Progenitor cell of endocrine pancreas (in vitro differentiated cells): ENCODE results near the gene DBX2. TPM values are rescaled to one million over a fixed set of nuclear protein-coding genes. Genes with fewer than 3 reads are reported as not detected.
"Not testable (repeated sequence)": the region's sequence is repeated elsewhere in the genome, so short reads cannot be mapped to it uniquely, and the experiment has no call there.

Experiments
- DNase-seq: peaks from one replicate; pipeline ENCODE4 v3.0.0; 2021; ENCODE audit warnings: low spot score; ENCODE audit not compliant: unreplicated experiment
- H3K27ac Mint-ChIP-seq: 2 replicates; pipeline ENCODE4 v1.8.0; 2021; ENCODE audit warnings: mild to moderate bottlenecking, moderate library complexity, mixed read lengths
- H3K27me3 Mint-ChIP-seq: 2 replicates; pipeline ENCODE4 v1.8.0; 2021; ENCODE audit warnings: mixed read lengths
- H3K36me3 Mint-ChIP-seq: 2 replicates; pipeline ENCODE4 v1.8.0; 2022; ENCODE audit warnings: mixed read lengths; ENCODE audit not compliant: insufficient read depth
- H3K4me1 Mint-ChIP-seq: 2 replicates; pipeline ENCODE4 v1.8.0; 2021; ENCODE audit warnings: low read depth, mixed read lengths
- H3K4me3 Mint-ChIP-seq: 2 replicates; pipeline ENCODE4 v1.8.0; 2021; ENCODE audit warnings: low read depth, mild to moderate bottlenecking, moderate library complexity, mixed read lengths
- H3K9me3 Mint-ChIP-seq: 2 replicates; pipeline ENCODE4 v1.8.0; 2021; ENCODE audit warnings: low read depth, mixed read lengths
- long read RNA-seq: library from polyadenylated mRNA; unstranded; transcript quantifications from one replicate; pipeline ENCODE4 v2.0.0, GENCODE V29; 2020
- total RNA-seq: library from RNA; stranded (reverse); gene quantifications from 2 replicates; pipeline ENCODE4 v1.2.1, GENCODE V29; 2021
- TF ChIP-seq, protein P1 (sequence below): fragments of 200-600 bp; sonication (generic); IDR thresholded peaks from one replicate; pipeline ENCODE4 v1.5.0; 2021; ENCODE audit warnings: antibody characterized with exemption, mild to moderate bottlenecking; ENCODE audit not compliant: unreplicated experiment

DBX2 gene
- not detected in 2 replicates for total RNA-seq
- long read RNA-seq, partial matches to known transcripts: 0 of 1 reads
- long read RNA-seq, other reads (novel, unspliced or antisense): 1 of 1 reads

DNA sequence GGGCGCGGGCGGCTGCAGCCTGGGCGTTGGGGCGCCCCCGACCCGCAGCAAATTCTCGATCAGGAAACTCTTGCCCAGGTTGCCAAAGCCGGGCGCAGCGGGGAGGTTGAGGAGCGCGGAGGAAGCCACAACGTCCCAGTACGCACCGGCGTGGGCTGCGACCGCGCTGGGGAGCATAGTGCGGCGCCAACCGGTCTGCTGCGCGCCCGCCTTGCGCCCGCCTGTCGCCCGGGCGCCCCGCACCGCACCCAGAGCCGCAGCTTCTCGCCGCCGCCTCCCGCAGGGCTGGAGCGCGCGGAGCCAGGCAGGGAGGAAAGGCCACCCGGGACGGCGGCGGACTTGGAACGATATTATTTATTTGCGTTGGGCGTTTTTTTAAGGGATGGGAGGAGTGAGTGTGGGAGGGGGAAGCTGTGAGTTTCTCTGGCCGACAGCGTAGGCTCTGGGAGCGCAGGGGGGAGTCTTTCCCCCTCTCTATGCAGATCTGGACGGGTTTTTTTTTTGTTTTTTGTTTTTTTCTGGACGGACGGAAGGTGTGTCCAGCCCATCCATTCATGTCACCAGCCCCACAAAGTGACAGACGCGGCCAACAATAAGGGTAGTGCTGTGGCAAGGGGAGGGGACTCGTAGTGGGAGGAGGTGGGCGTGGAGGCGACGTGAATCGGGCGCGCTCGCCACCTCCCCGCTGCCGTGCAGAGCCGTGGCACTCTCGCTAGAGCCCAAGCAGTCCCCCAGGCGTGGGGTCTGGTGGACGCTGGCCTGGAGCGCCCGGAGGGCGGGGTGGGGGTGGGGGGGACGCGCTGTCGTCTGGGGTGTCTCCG, at the start of gene DBX2:
Gene DBX2, minus strand, starts transcription at position 349 of the 821 bp plus-strand sequence. Its CDS starts 172 bp downstream, at position 177.
- no peaks in the 10 kb centered on the region for H3K36me3 Mint-ChIP-seq
- no peak for DNase-seq
- peak within 1 kb of the TSS; percentile 79 for H3K4me3 Mint-ChIP-seq
- H3K9me3 Mint-ChIP-seq: no peaks in the 10 kb centered on the region
- TF ChIP-seq, protein P1, sequence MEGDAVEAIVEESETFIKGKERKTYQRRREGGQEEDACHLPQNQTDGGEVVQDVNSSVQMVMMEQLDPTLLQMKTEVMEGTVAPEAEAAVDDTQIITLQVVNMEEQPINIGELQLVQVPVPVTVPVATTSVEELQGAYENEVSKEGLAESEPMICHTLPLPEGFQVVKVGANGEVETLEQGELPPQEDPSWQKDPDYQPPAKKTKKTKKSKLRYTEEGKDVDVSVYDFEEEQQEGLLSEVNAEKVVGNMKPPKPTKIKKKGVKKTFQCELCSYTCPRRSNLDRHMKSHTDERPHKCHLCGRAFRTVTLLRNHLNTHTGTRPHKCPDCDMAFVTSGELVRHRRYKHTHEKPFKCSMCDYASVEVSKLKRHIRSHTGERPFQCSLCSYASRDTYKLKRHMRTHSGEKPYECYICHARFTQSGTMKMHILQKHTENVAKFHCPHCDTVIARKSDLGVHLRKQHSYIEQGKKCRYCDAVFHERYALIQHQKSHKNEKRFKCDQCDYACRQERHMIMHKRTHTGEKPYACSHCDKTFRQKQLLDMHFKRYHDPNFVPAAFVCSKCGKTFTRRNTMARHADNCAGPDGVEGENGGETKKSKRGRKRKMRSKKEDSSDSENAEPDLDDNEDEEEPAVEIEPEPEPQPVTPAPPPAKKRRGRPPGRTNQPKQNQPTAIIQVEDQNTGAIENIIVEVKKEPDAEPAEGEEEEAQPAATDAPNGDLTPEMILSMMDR: no peak
- H3K27me3 Mint-ChIP-seq: peaks cover 73% of the 10 kb centered on the region
- H3K27ac Mint-ChIP-seq: no peak within 1 kb of the TSS
- H3K4me1 Mint-ChIP-seq: peaks cover 5% of the 10 kb centered on the region

DNA sequence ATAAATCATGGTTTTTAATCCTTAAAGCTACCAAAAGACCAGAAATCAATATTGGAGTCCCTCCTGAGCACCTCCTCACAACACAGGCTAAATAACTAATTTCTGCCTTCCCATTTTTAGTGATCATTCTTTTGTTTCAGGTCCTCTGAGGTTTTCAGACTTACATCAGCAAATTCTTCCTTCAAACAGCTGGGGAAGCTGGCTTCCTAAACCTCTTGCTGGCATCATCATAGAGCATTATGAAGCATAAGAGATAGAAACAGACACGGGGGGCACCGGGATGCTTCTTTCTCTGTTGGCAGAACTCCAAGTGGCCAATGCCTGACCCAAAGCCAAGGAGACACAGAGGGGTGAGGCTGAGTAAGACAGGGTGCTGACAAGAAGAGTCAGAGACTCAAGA, 47.9 kb upstream of the DBX2 start:
- H3K36me3 Mint-ChIP-seq: no peaks in the 10 kb centered on the region
- no peak overlapping the region for H3K4me3 Mint-ChIP-seq

DNA sequence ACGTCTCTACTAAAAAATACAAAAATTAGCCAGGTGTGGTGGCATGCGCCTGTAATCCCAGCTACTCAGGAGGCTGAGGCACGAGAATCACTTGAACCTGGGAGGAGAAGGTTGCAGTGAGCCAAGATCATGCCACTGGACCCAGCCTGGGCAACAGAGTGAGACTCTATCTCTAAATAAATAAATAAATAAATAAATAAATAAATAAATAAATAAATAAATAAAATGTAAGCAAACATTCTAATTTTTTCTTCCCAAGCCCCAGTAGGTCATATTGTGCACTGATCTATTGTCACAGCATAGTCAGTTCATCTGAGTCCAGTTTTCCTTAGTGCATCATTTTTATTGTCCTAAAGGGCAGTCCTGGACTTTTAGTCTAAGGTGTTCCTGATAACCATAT, 44.5 kb upstream of the DBX2 start:
- H3K9me3 Mint-ChIP-seq, DNase-seq, H3K27me3 Mint-ChIP-seq, H3K36me3 Mint-ChIP-seq, H3K27ac Mint-ChIP-seq, H3K4me3 Mint-ChIP-seq, H3K4me1 Mint-ChIP-seq: not testable (repeated sequence)

More for the DNA sequence above, 47.9 kb upstream of the DBX2 start:
- Mint-ChIP-seq H3K9me3 (no peaks in the 10 kb centered on the region), H3K4me1 (no peaks in the 10 kb centered on the region), H3K27me3 (peaks cover 3% of the 10 kb centered on the region), H3K27ac (no peak overlapping the region)
- TF ChIP-seq, protein P1: no peak
- DNase-seq: no peak

DNA sequence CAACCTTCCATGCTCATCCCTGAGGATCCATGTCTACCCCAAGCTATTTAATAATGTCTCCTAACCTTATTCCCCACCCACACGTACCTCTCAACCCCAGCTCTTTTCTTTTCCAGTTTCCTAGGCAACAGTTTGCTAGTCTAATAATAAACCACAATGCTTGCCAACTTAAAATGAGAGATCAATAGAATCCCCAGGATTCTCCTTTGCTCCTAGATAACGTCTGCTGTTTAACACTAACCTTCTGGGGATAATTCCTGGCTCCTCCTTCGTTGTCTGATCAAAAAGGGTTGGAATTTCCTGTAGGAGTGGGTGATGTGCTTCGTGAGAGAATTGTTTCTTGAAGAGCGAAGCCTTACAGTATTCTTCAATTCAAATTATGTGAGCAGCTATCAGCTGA, 42.2 kb upstream of the DBX2 start:
- Mint-ChIP-seq H3K4me1 (peaks cover 10% of the 10 kb centered on the region), H3K9me3 (no peaks in the 10 kb centered on the region), H3K27me3 (no peaks in the 10 kb centered on the region), H3K27ac (peak overlapping the region; percentile 11), H3K4me3 (no peak overlapping the region), H3K36me3 (no peaks in the 10 kb centered on the region)
- TF ChIP-seq, protein P1: no peak
- DNase-seq: no peak

DNA sequence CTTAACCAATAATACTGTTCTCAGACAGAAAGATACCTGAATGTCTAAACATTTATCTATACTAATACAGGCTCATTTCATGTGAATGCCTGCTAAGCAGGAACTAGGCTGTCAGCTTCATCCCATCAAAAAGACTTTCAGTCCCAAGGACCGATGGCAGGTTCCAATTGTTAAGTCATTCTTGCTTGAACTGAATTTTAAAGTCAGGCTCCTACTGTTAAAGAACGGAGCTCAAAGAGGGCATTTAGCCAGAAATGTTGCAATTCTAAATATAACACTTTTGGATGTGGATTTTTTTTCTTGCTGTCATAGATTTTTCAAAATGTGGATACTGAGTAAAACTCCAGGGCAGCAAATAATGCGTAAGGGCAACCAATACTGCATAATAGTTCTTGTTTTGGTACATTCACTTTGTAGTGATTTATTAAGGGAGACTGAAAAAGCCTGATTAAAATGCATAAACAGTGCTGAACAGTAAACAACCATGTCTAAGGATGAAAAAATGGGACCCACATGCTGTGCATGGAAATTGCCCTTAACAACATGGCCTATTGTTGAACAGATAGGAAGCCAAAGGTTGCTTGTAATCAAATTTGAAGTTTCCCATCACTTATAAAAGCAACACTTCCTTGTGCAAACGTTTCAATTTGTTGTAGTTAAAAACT, 38.6 kb upstream of the DBX2 start:
- no peak overlapping the region for H3K4me3 Mint-ChIP-seq
- no peak overlapping the region for H3K27ac Mint-ChIP-seq

More for the DNA sequence above, 38.6 kb upstream of the DBX2 start:
- TF ChIP-seq, protein P1: no peak
- peaks cover 10% of the 10 kb centered on the region for H3K4me1 Mint-ChIP-seq
- peaks cover 2% of the 10 kb centered on the region for H3K36me3 Mint-ChIP-seq
- peaks cover 5% of the 10 kb centered on the region for H3K9me3 Mint-ChIP-seq
- DNase-seq: no peak
- no peaks in the 10 kb centered on the region for H3K27me3 Mint-ChIP-seq
